SK-N-SH (cell line): ENCODE measurements around the gene RASGEF1B. TPM values are rescaled to one million over a fixed set of nuclear protein-coding genes. Genes with fewer than 3 reads are reported as not detected.

Experiments
- CTCF ChIA-PET: fragments of 300-600, 350-600 bp; formaldehyde crosslinking; extraction: SDS; loops from one replicate; lab custom pipeline; 2021; lab: Yijun Ruan, JAX
- POLR2A ChIA-PET: fragments of 350-600 bp; sonication (Branson Sonifier 250); formaldehyde crosslinking; extraction: SDS; loops from one replicate; lab custom pipeline; 2020; ENCODE audit warnings: antibody characterized with exemption, inconsistent platforms; lab: Yijun Ruan, JAX
- DNase-seq: peaks from one replicate; pipeline ENCODE4 v3.0.0; 2012
- H2AFZ ChIP-seq: fragments of 200-600 bp; sonication (generic); 2 replicates; pipeline ENCODE4 v1.8.1; 2016; ENCODE audit warnings: antibody characterized with exemption, mild to moderate bottlenecking, low read depth
- H3F3A ChIP-seq: fragments of 200-600 bp; sonication (generic); replicated peaks from 2 replicates; pipeline ENCODE3; 2016; ENCODE audit warnings: antibody characterized with exemption, mild to moderate bottlenecking; ENCODE audit not compliant: insufficient read depth
- H3K27ac ChIP-seq, 2 experiments: fragments of 200-500 bp in 1 of 2; fragments of 200-600 bp in 1 of 2; sonication (Bioruptor generic) in 1 of 2; sonication (generic), shearing (Covaris generic) in 1 of 2; 2 replicates each; pipeline versions ENCODE4 v1.5.1 to v1.6.1; 2014 to 2016; ENCODE audit warnings: low read depth in 2 of 2, inconsistent platforms in 1 of 2, low read length in 1 of 2, mild to moderate bottlenecking in 1 of 2, mixed read lengths in 1 of 2
- H3K27me3 ChIP-seq: fragments of 200-600 bp; sonication (generic), shearing (Covaris generic); 2 replicates; pipeline ENCODE4 v1.6.1; 2016; ENCODE audit warnings: mixed run types; ENCODE audit not compliant: insufficient read depth
- H3K36me3 ChIP-seq, 2 experiments: fragments of 200-500 bp in 1 of 2; fragments of 200-600 bp in 1 of 2; sonication (Bioruptor generic) in 1 of 2; sonication (generic) in 1 of 2; replicated peaks in 1 of 2; 2 replicates each; pipeline versions ENCODE3 to v1.5.1; 2014 to 2016; ENCODE audit warnings: low read length in 1 of 2, mild to moderate bottlenecking in 1 of 2; ENCODE audit not compliant: insufficient read depth in 2 of 2, control insufficient read depth in 1 of 2
- H3K4me1 ChIP-seq, 2 experiments: fragments of 200-500 bp in 1 of 2; fragments of 200-600 bp in 1 of 2; sonication (Bioruptor generic) in 1 of 2; sonication (generic), shearing (Covaris generic) in 1 of 2; 2 replicates each; pipeline versions ENCODE4 v1.5.1 to v1.6.1; 2014 to 2016; ENCODE audit warnings: low read depth in 1 of 2, low read length in 1 of 2, mixed run types in 1 of 2; ENCODE audit not compliant: insufficient read depth in 2 of 2, control insufficient read depth in 1 of 2
- H3K4me2 ChIP-seq: fragments of 200-600 bp; sonication (generic), shearing (Covaris generic); 2 replicates; pipeline ENCODE4 v1.6.1; 2017; ENCODE audit warnings: mixed run types
- H3K4me3 ChIP-seq, 2 experiments: fragments of 200-500 bp in 1 of 2; fragments of 200-600 bp in 1 of 2; sonication (Bioruptor generic) in 1 of 2; sonication (generic), shearing (Covaris generic) in 1 of 2; 2 replicates each; pipeline versions ENCODE4 v1.5.1 to v1.8.1; 2014 to 2016; ENCODE audit warnings: low read depth in 2 of 2, inconsistent platforms in 1 of 2, low read length in 1 of 2, mild to moderate bottlenecking in 1 of 2, mixed read lengths in 1 of 2, moderate library complexity in 1 of 2
- H3K79me2 ChIP-seq: fragments of 200-600 bp; sonication (generic); 2 replicates; pipeline ENCODE4 v1.8.1; 2017; ENCODE audit warnings: mild to moderate bottlenecking; ENCODE audit not compliant: insufficient read depth
- H3K9ac ChIP-seq: fragments of 200-600 bp; sonication (generic); 2 replicates; pipeline ENCODE4 v1.6.1; 2017; ENCODE audit warnings: mixed run types
- H3K9me2 ChIP-seq: fragments of 200-600 bp; sonication (generic); 2 replicates; pipeline ENCODE4 v1.6.1; 2017; ENCODE audit warnings: mixed run types
- H3K9me3 ChIP-seq: fragments of 200-600 bp; sonication (generic); 2 replicates; pipeline ENCODE4 v1.6.1; 2017; ENCODE audit warnings: mixed run types, mild to moderate bottlenecking, moderate library complexity
- H4K20me1 ChIP-seq: fragments of 200-600 bp; sonication (generic); 2 replicates; pipeline ENCODE4 v1.6.1; 2017; ENCODE audit warnings: mild to moderate bottlenecking, mixed run types; ENCODE audit not compliant: insufficient read depth
- EP300 ChIP-seq, 2 experiments: IDR thresholded peaks; 2 replicates each; pipeline versions ENCODE4 v1.4.0 to v1.6.1; 2012; ENCODE audit warnings: borderline replicate concordance in 1 of 2, low read depth in 1 of 2, low read length in 1 of 2
- FOXM1 ChIP-seq: IDR thresholded peaks from 2 replicates; pipeline ENCODE4 v1.4.0; 2012; ENCODE audit warnings: low read depth, mild to moderate bottlenecking
- GABPA ChIP-seq: IDR thresholded peaks from 2 replicates; pipeline ENCODE4 v1.4.0; 2012; ENCODE audit warnings: low read depth, mild to moderate bottlenecking
- JUND ChIP-seq: IDR thresholded peaks from 2 replicates; pipeline ENCODE4 v1.4.0; 2012
- NFIC ChIP-seq: IDR thresholded peaks from 2 replicates; pipeline ENCODE4 v1.4.0; 2012; ENCODE audit warnings: borderline replicate concordance
- RAD21 ChIP-seq: IDR thresholded peaks from 2 replicates; pipeline ENCODE4 v1.6.1; 2012; ENCODE audit warnings: mild to moderate bottlenecking, low read length
- TAF1 ChIP-seq: IDR thresholded peaks from 2 replicates; pipeline ENCODE4 v1.6.1; 2012; ENCODE audit warnings: low read depth, mild to moderate bottlenecking, low read length, moderate library complexity, borderline replicate concordance
- TEAD4 ChIP-seq: IDR thresholded peaks from 2 replicates; pipeline ENCODE4 v1.4.0; 2012; ENCODE audit warnings: mild to moderate bottlenecking, borderline replicate concordance; ENCODE audit not compliant: insufficient read depth
- WGBS: methylation state at CpG from one replicate; pipeline ENCODE4 v1.1.6; 2017; ENCODE audit warnings: low lambda C conversion rate; 5-methylcytosine and 5-hydroxymethylcytosine counted together
- polyA plus RNA-seq, 3 experiments: library from polyadenylated mRNA; depleted of rRNA; stranded (reverse); fragments of >200 nt; gene quantifications; 2 replicates each; pipeline ENCODE4 v1.2.3, GENCODE V29; 2012
- TF ChIP-seq, protein P1 (sequence below): IDR thresholded peaks from 2 replicates; pipeline ENCODE4 v1.4.0; 2012; ENCODE audit warnings: low read depth, borderline replicate concordance

Gene RASGEF1B
- polyA plus RNA-seq, 1 of the 3 experiments (the other 2 are of a cell fraction): not detected

GRCh38 chr4:81421346-81422218 lies 50.1 kb downstream of the RASGEF1B start (continued):
- TF ChIP-seq, protein P1, sequence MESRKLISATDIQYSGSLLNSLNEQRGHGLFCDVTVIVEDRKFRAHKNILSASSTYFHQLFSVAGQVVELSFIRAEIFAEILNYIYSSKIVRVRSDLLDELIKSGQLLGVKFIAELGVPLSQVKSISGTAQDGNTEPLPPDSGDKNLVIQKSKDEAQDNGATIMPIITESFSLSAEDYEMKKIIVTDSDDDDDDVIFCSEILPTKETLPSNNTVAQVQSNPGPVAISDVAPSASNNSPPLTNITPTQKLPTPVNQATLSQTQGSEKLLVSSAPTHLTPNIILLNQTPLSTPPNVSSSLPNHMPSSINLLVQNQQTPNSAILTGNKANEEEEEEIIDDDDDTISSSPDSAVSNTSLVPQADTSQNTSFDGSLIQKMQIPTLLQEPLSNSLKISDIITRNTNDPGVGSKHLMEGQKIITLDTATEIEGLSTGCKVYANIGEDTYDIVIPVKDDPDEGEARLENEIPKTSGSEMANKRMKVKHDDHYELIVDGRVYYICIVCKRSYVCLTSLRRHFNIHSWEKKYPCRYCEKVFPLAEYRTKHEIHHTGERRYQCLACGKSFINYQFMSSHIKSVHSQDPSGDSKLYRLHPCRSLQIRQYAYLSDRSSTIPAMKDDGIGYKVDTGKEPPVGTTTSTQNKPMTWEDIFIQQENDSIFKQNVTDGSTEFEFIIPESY: no peak
- TF ChIP-seq RAD21: no peak

DNA sequence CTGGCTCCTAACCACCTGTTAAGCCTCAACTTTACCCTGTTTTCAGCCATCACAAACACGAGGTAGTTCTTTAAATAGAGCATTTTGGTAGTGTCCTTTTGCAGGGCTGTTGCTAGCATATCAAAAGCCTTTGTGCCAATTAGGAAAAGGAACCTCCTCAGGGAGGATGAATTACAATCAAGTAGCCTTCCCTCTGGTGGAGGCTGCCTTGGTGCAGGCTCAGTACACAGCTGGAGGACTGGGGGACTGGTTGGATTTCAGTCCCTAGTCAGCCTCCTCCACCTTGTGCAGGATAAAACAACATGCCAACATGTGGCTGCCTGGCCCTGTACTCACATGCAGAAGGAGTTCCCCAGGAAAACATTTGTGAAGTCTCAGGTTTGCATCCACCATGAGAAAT lies 53.1 kb downstream of the RASGEF1B start:
- no peak overlapping the region for H3K27ac ChIP-seq
- ChIA-PET CTCF (no interaction called here), POLR2A (no interaction called here)
- no peak overlapping the region for H3K4me2 ChIP-seq
- H3K9me2 ChIP-seq: no peaks in the 10 kb centered on the region
- 0% methylated on average over 1 of the region's 1 CpG for WGBS
- no peaks in the 10 kb centered on the region for H3K79me2 ChIP-seq
- H3K4me3 ChIP-seq: no peak overlapping the region
- no peaks in the 10 kb centered on the region for H3K9me3 ChIP-seq
- no peak overlapping the region for H3K9ac ChIP-seq
- H3F3A ChIP-seq: no peaks in the 10 kb centered on the region
- H2AFZ ChIP-seq: no peak overlapping the region
- TF ChIP-seq GABPA (no peak), EP300 (IDR thresholded peaks at IDR 0.05; ENCODE audit: borderline replicate concordance in 1 of 2, low read depth in 1 of 2, low read length in 1 of 2) (no peak)
- H3K4me1 ChIP-seq: no peaks in the 10 kb centered on the region
- no peaks in the 10 kb centered on the region for H3K36me3 ChIP-seq
- H4K20me1 ChIP-seq: no peaks in the 10 kb centered on the region
- H3K27me3 ChIP-seq: no peaks in the 10 kb centered on the region
- no peak for DNase-seq

- Histone ChIP-seq H3K79me2 (no peaks in the 10 kb centered on the region), H2AFZ (no peak overlapping the region), H3K27ac (no peak overlapping the region), H3K4me3 (no peak overlapping the region), H3F3A (no peaks in the 10 kb centered on the region), H4K20me1 (no peaks in the 10 kb centered on the region), H3K9me2 (no peaks in the 10 kb centered on the region), H3K9me3 (no peaks in the 10 kb centered on the region), H3K4me2 (no peak overlapping the region), H3K9ac (no peak overlapping the region), H3K36me3 (no peaks in the 10 kb centered on the region), H3K27me3 (no peaks in the 10 kb centered on the region; the same call in 1 of the 2 replicates), H3K4me1 (no peaks in the 10 kb centered on the region)
- TF ChIP-seq TAF1: no peak
- no peak for TF ChIP-seq TEAD4
- TF ChIP-seq, protein P1: no peak
- no peak for TF ChIP-seq FOXM1
- TF ChIP-seq NFIC: no peak
- TF ChIP-seq JUND: no peak
- ChIA-PET POLR2A (no interaction called here), CTCF (no interaction called here)
- DNase-seq: no peak
- 2% methylated on average over 4 of the region's 4 CpGs for WGBS
Observed at GRCh38 chr4:81412946-81413495, 58.7 kb downstream of the RASGEF1B start.
